Testis (tissue), 3 donors: ENCODE measurements around the gene SPP1. TPM values are rescaled to one million over a fixed set of nuclear protein-coding genes. Genes with fewer than 3 reads are reported as not detected.
"Not testable (repeated sequence)": the region's sequence is repeated elsewhere in the genome, so short reads cannot be mapped to it uniquely, and the experiment has no call there.

Source experiments
- DNase-seq: peaks from one replicate; pipeline ENCODE4 v3.0.0-alpha.2; 2019
- H3K27ac ChIP-seq, 2 donors: fragments of 200-600 bp; sonication (generic); one replicate each; pipeline ENCODE4 v1.5.1; 2019
- H3K27me3 ChIP-seq: fragments of 200-600 bp; sonication (generic); one replicate; pipeline ENCODE4 v1.5.1; 2019
- H3K36me3 ChIP-seq: fragments of 200-600 bp; sonication (generic); one replicate; pipeline ENCODE4 v1.5.1; 2017; ENCODE audit warnings: low read depth; ENCODE audit errors: missing control alignments
- H3K4me1 ChIP-seq: fragments of 200-600 bp; sonication (generic); one replicate; pipeline ENCODE4 v1.5.1; 2019
- H3K4me3 ChIP-seq, 2 donors: fragments of 200-600 bp; sonication (generic); one replicate each; pipeline ENCODE4 v1.5.1; 2017 to 2019
- H3K9me3 ChIP-seq: fragments of 200-600 bp; sonication (generic); one replicate; pipeline ENCODE4 v1.5.1; 2017
- POLR2A ChIP-seq: fragments of 450-650 bp; IDR thresholded peaks from one replicate; pipeline ENCODE4 v1.6.1; 2017; ENCODE audit warnings: antibody characterized with exemption, mild to moderate bottlenecking, moderate library complexity
- WGBS, 2 donors: methylation state at CpG; one replicate each; pipeline ENCODE4 v1.1.5; 2018; 5-methylcytosine and 5-hydroxymethylcytosine counted together
- intact Hi-C: fragments of 100-400 bp; cut with DNase I; formaldehyde crosslinking; loops from one replicate; pipeline ENCODE4 v1.15.1; 2023; ENCODE audit warnings: low total_unique reads
- polyA plus RNA-seq: library from polyadenylated mRNA; stranded (reverse); fragments of 350-450 nt; fragmentation: Illumina TruSeq; extraction: RNeasy Lipid Tissue Mini Kit (QIAGEN cat#74804); gene quantifications from one replicate; pipeline ENCODE4 v1.2.3, GENCODE V29; 2014; ENCODE audit warnings: low read depth, low replicate concordance; ENCODE audit not compliant: insufficient read depth
- total RNA-seq, 2 donors: library from RNA; depleted of rRNA; stranded (reverse); fragments of >200 nt; gene quantifications; one replicate each; pipeline ENCODE4 v1.2.3, GENCODE V29; 2016
- TF ChIP-seq, protein P1 (sequence below), 3 experiments: fragments of 450-650 bp in 2 of 3; fragments of 200-600 bp in 1 of 3; sonication (generic) in 1 of 3; IDR thresholded peaks; one replicate each; pipeline ENCODE4 v1.5.1; 2016 to 2019; ENCODE audit warnings: antibody characterized with exemption in 3 of 3, mild to moderate bottlenecking in 2 of 3, moderate library complexity in 1 of 3

The SPP1 gene
- total and polyA plus RNA-seq, 3 donors from 2014 or later: 5.0 to 71.7 (median 30.2) TPM

GRCh38 chr4:87986508-87986907 lies 11.0 kb downstream of the SPP1 start:
- intact Hi-C loops: no loop called here
- WGBS, 2 donors: 90 to 94% methylated on average over 9 of the region's 9 CpGs
- no peaks in the 10 kb centered on the region for H3K36me3 ChIP-seq
- TF ChIP-seq, protein P1, sequence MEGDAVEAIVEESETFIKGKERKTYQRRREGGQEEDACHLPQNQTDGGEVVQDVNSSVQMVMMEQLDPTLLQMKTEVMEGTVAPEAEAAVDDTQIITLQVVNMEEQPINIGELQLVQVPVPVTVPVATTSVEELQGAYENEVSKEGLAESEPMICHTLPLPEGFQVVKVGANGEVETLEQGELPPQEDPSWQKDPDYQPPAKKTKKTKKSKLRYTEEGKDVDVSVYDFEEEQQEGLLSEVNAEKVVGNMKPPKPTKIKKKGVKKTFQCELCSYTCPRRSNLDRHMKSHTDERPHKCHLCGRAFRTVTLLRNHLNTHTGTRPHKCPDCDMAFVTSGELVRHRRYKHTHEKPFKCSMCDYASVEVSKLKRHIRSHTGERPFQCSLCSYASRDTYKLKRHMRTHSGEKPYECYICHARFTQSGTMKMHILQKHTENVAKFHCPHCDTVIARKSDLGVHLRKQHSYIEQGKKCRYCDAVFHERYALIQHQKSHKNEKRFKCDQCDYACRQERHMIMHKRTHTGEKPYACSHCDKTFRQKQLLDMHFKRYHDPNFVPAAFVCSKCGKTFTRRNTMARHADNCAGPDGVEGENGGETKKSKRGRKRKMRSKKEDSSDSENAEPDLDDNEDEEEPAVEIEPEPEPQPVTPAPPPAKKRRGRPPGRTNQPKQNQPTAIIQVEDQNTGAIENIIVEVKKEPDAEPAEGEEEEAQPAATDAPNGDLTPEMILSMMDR (IDR thresholded peaks at IDR 0.05): no peak
- TF ChIP-seq POLR2A: no peak
- H3K27ac ChIP-seq: no peak overlapping the region
- H3K4me1 ChIP-seq: no peaks in the 10 kb centered on the region
- H3K9me3 ChIP-seq: no peaks in the 10 kb centered on the region
- no peak overlapping the region for H3K4me3 ChIP-seq
- DNase-seq: no peak
- H3K27me3 ChIP-seq: no peaks in the 10 kb centered on the region

GRCh38 chr4:87989765-87990164 lies 14.3 kb downstream of the SPP1 start:
- 87 to 88% methylated on average over 4 of the region's 4 CpGs for WGBS, 2 donors
- no peak overlapping the region for H3K4me3 ChIP-seq
- H3K27ac ChIP-seq: no peak overlapping the region
- no peaks in the 10 kb centered on the region for H3K4me1 ChIP-seq
- H3K9me3 ChIP-seq: no peaks in the 10 kb centered on the region
- no peaks in the 10 kb centered on the region for H3K27me3 ChIP-seq
- no peak for DNase-seq
- no peaks in the 10 kb centered on the region for H3K36me3 ChIP-seq
- TF ChIP-seq, protein P1 (IDR thresholded peaks at IDR 0.05): no peak
- TF ChIP-seq POLR2A: no peak
- intact Hi-C loops: no loop called here

GRCh38 chr4:87995435-87995834 lies 19.9 kb downstream of the SPP1 start:
- intact Hi-C loops: no loop called here
- no peak for TF ChIP-seq POLR2A
- TF ChIP-seq, protein P1 (IDR thresholded peaks at IDR 0.05): no peak

GRCh38 chr4:87999191-87999691 lies 23.7 kb downstream of the SPP1 start:
- DNase-seq, intact Hi-C loops, H3K4me3 ChIP-seq, H3K36me3 ChIP-seq, H3K9me3 ChIP-seq, H3K27ac ChIP-seq, H3K4me1 ChIP-seq, H3K27me3 ChIP-seq: not testable (repeated sequence)
- 87 to 90% methylated on average over 2 of the region's 2 CpGs for WGBS, 2 donors

More at GRCh38 chr4:87995435-87995834, 19.9 kb downstream of the SPP1 start:
- Histone ChIP-seq H3K9me3 (no peaks in the 10 kb centered on the region), H3K27ac (no peak overlapping the region), H3K4me1 (no peaks in the 10 kb centered on the region), H3K36me3 (no peaks in the 10 kb centered on the region), H3K4me3 (no peak overlapping the region), H3K27me3 (no peaks in the 10 kb centered on the region)
- DNase-seq: no peak
- WGBS, 2 donors: 77 to 85% methylated on average over 3 of the region's 3 CpGs

DNA sequence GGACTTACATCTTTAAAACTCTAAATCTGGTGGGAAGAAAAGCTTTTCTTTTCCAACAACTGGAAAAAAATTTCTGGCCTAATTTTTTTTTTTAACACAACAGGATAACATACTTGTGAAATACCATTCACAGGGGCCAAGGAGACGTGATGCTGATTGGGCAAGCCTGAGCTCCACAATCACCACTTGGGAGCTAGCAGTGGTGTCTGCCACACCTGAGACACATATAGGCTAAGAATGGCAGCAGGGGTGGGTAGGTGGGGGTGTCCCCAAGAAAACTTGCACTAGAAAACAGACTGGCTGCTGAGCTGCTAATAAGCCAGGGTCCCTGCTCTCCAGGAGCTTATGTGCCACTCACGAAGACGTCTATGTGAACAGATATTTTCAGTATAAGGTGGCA lies 26.4 kb downstream of the SPP1 start:
- TF ChIP-seq POLR2A: no peak
- Histone ChIP-seq H3K27ac (no peak overlapping the region), H3K4me3 (no peak overlapping the region)

DNA sequence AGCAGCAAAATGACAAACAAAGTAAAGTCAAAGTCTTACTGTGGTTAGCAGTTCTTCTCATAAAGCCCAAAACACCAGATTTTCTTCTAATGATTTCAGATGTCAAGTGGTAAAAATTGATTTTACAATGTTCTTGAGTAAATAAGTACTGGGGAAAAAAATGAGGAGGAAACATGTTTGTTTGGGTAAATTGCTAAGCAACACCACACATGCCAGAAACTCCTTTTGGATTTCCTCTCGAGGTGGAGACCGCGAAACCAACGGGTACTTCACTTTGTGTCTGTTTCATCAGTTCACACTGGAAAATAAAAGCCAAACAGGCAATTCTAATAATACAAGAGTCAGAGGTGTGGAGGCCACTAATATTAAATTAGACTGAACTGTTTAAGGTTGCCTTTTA lies 27.3 kb downstream of the SPP1 start:
- no peak for DNase-seq
- Histone ChIP-seq H3K4me3 (no peak overlapping the region), H3K27me3 (no peaks in the 10 kb centered on the region), H3K9me3 (no peaks in the 10 kb centered on the region), H3K36me3 (no peaks in the 10 kb centered on the region), H3K4me1 (no peaks in the 10 kb centered on the region), H3K27ac (no peak overlapping the region)
- 59 to 70% methylated on average over 4 of the region's 4 CpGs for WGBS, 2 donors
- TF ChIP-seq, protein P1 (IDR thresholded peaks at IDR 0.05): no peak
- TF ChIP-seq POLR2A: no peak
- intact Hi-C loops: no loop called here

More for the DNA sequence above, 26.4 kb downstream of the SPP1 start:
- Histone ChIP-seq H3K27me3 (no peaks in the 10 kb centered on the region), H3K36me3 (no peaks in the 10 kb centered on the region), H3K4me1 (no peaks in the 10 kb centered on the region), H3K9me3 (no peaks in the 10 kb centered on the region)
- DNase-seq: no peak
- intact Hi-C loops: no loop called here
- WGBS, 2 donors: 73 to 92% methylated on average over 3 of the region's 3 CpGs
